ENCODE data around the gene PGAM4. TPM values are rescaled to one million over a fixed set of nuclear protein-coding genes. Genes with fewer than 3 reads are reported as not detected.
"Not testable (repeated sequence)": the region's sequence is repeated elsewhere in the genome, so short reads cannot be mapped to it uniquely, and the experiment has no call there.

The PGAM4 gene
- total and polyA plus RNA-seq, 7 experiments from 2014 or later, result 0.85 TPM; not detected in 6

GRCh38 chrX:77936299-77936698 lies 33.1 kb downstream of the PGAM4 start:
- peaks cover 0 to 5% (median 0%) of the 10 kb centered on the region in 5 donors for H3K36me3 Mint-ChIP-seq
- Histone ChIP-seq H3K27me3 (ENCODE audit: control insufficient read depth in 2 of 2, insufficient read depth in 2 of 2, low read length in 2 of 2) (no peaks in the 10 kb centered on the region), H3K4me1 (ENCODE audit: control insufficient read depth in 2 of 2, insufficient read depth in 2 of 2, low read length in 2 of 2) (no peaks in the 10 kb centered on the region), H3K4me3 (ENCODE audit: low read length) (no peak overlapping the region), H3K36me3 (ENCODE audit: control insufficient read depth in 2 of 3, insufficient read depth in 3 of 3, low read length in 3 of 3) (no peaks in the 10 kb centered on the region), H3K27ac (ENCODE audit: low read depth, low read length) (no peak overlapping the region), H3K9me3 (ENCODE audit: control insufficient read depth in 2 of 3, low read length in 3 of 3) (no peaks in the 10 kb centered on the region)
- H3K9me3 Mint-ChIP-seq, result no peaks in the 10 kb centered on the region
- ATAC-seq, result no peak
- H3K4me1 Mint-ChIP-seq, result peaks cover 0 to 8% (median 0%) of the 10 kb centered on the region in 7 donors
- H3K4me3 Mint-ChIP-seq, result no peak overlapping the region
- no peaks in the 10 kb centered on the region for H3K27me3 Mint-ChIP-seq
- ChIA-PET CTCF (no interaction called here), POLR2A (no interaction called here)
- intact Hi-C loops (cut with micrococcal nuclease), result no loop called here
- DNase-seq, result no peak
- peak overlapping the region in 1 of 9 donors; percentile 57 for H3K27ac Mint-ChIP-seq

- intact Hi-C loops (cut with micrococcal nuclease), result no loop called here
Measured at GRCh38 chrX:77935886-77936285, 33.6 kb downstream of the PGAM4 start.

GRCh38 chrX:77930581-77930980 lies 38.9 kb downstream of the PGAM4 start:
- Mint-ChIP-seq H3K9me3 (no peaks in the 10 kb centered on the region), H3K27me3 (no peaks in the 10 kb centered on the region), H3K36me3 (peaks cover 0 to 14% (median 5%) of the 10 kb centered on the region in 5 donors), H3K27ac (no peak overlapping the region), H3K4me3 (no peak overlapping the region), H3K4me1 (peaks cover 0 to 8% (median 3%) of the 10 kb centered on the region in 7 donors)
- CTCF ChIA-PET, result no interaction called here
- H3K27ac ChIP-seq (ENCODE audit: low read depth, low read length), result no peak overlapping the region
- no peaks in the 10 kb centered on the region for H3K27me3 ChIP-seq (ENCODE audit: control insufficient read depth in 2 of 2, insufficient read depth in 2 of 2, low read length in 2 of 2)
- no peak overlapping the region for H3K4me3 ChIP-seq (ENCODE audit: low read length)
- intact Hi-C loops (cut with micrococcal nuclease), result no loop called here
- H3K9me3 ChIP-seq (ENCODE audit: control insufficient read depth in 2 of 3, low read length in 3 of 3), result no peaks in the 10 kb centered on the region
- H3K36me3 ChIP-seq (ENCODE audit: control insufficient read depth in 2 of 3, insufficient read depth in 3 of 3, low read length in 3 of 3), result no peaks in the 10 kb centered on the region
- POLR2A ChIA-PET, result no interaction called here
- H3K4me1 ChIP-seq (ENCODE audit: control insufficient read depth in 2 of 2, insufficient read depth in 2 of 2, low read length in 2 of 2), result no peaks in the 10 kb centered on the region
- no peak for DNase-seq
- ATAC-seq, result no peak

More at GRCh38 chrX:77935886-77936285, 33.6 kb downstream of the PGAM4 start:
- Histone ChIP-seq H3K4me1 (ENCODE audit: control insufficient read depth in 2 of 2, insufficient read depth in 2 of 2, low read length in 2 of 2) (no peaks in the 10 kb centered on the region), H3K27me3 (ENCODE audit: control insufficient read depth in 2 of 2, insufficient read depth in 2 of 2, low read length in 2 of 2) (no peaks in the 10 kb centered on the region), H3K36me3 (ENCODE audit: control insufficient read depth in 2 of 3, insufficient read depth in 3 of 3, low read length in 3 of 3) (no peaks in the 10 kb centered on the region), H3K27ac (ENCODE audit: low read depth, low read length) (no peak overlapping the region), H3K4me3 (ENCODE audit: low read length) (no peak overlapping the region), H3K9me3 (ENCODE audit: control insufficient read depth in 2 of 3, low read length in 3 of 3) (no peaks in the 10 kb centered on the region)
- ATAC-seq, result no peak
- peaks cover 0 to 8% (median 0%) of the 10 kb centered on the region in 7 donors for H3K4me1 Mint-ChIP-seq
- ChIA-PET POLR2A (no interaction called here), CTCF (no interaction called here)
- peak overlapping the region in 1 of 9 donors; percentile 57 for H3K27ac Mint-ChIP-seq
- DNase-seq, result no peak
- H3K27me3 Mint-ChIP-seq, result no peaks in the 10 kb centered on the region
- H3K4me3 Mint-ChIP-seq, result no peak overlapping the region
- H3K36me3 Mint-ChIP-seq, result peaks cover 0 to 5% (median 0%) of the 10 kb centered on the region in 5 donors
- no peaks in the 10 kb centered on the region for H3K9me3 Mint-ChIP-seq

GRCh38 chrX:77925764-77926163 lies 43.7 kb downstream of the PGAM4 start:
- Mint-ChIP-seq H3K4me3 (peak overlapping the region in 1 of 10 donors; percentile 44), H3K4me1 (peaks cover 4 to 20% (median 12%) of the 10 kb centered on the region in 7 donors), H3K27ac (no peak overlapping the region), H3K27me3 (no peaks in the 10 kb centered on the region), H3K36me3 (peaks cover 0 to 14% (median 5%) of the 10 kb centered on the region in 5 donors), H3K9me3 (peaks cover 0 to 2% (median 0%) of the 10 kb centered on the region in 11 donors)
- Histone ChIP-seq H3K4me1 (ENCODE audit: control insufficient read depth in 2 of 2, insufficient read depth in 2 of 2, low read length in 2 of 2) (no peaks in the 10 kb centered on the region), H3K9me3 (ENCODE audit: control insufficient read depth in 2 of 3, low read length in 3 of 3) (no peaks in the 10 kb centered on the region), H3K36me3 (ENCODE audit: control insufficient read depth in 2 of 3, insufficient read depth in 3 of 3, low read length in 3 of 3) (no peaks in the 10 kb centered on the region), H3K4me3 (ENCODE audit: low read length) (no peak overlapping the region), H3K27me3 (ENCODE audit: control insufficient read depth in 2 of 2, insufficient read depth in 2 of 2, low read length in 2 of 2) (no peaks in the 10 kb centered on the region), H3K27ac (ENCODE audit: low read depth, low read length) (no peak overlapping the region)
- ChIA-PET CTCF (interaction anchor here (0.7 kb wide), 1 partner anchor 97 kb away, joined by 3 read pairs; no protein-coding TSS in a partner anchor), POLR2A (no interaction called here)
- DNase-seq, result no peak
- intact Hi-C loops (cut with micrococcal nuclease), result no loop called here
- no peak for ATAC-seq

- no peaks in the 10 kb centered on the region for H3K36me3 ChIP-seq (ENCODE audit: control insufficient read depth in 2 of 3, insufficient read depth in 3 of 3, low read length in 3 of 3)
- H3K27ac ChIP-seq (ENCODE audit: low read depth, low read length), result no peak overlapping the region
- Mint-ChIP-seq H3K4me1 (peaks cover 6 to 20% (median 10%) of the 10 kb centered on the region in 7 donors), H3K9me3 (peaks cover 0 to 2% (median 0%) of the 10 kb centered on the region in 11 donors), H3K36me3 (peaks cover 0 to 8% (median 0%) of the 10 kb centered on the region in 5 donors), H3K27ac (no peak overlapping the region), H3K4me3 (no peak overlapping the region), H3K27me3 (no peaks in the 10 kb centered on the region)
- ChIA-PET CTCF (no interaction called here), POLR2A (no interaction called here)
- ATAC-seq (no peak), DNase-seq (no peak)
- no peak overlapping the region for H3K4me3 ChIP-seq (ENCODE audit: low read length)
- no peaks in the 10 kb centered on the region for H3K9me3 ChIP-seq (ENCODE audit: control insufficient read depth in 2 of 3, low read length in 3 of 3)
- H3K27me3 ChIP-seq (ENCODE audit: control insufficient read depth in 2 of 2, insufficient read depth in 2 of 2, low read length in 2 of 2), result no peaks in the 10 kb centered on the region
- intact Hi-C loops (cut with micrococcal nuclease), result no loop called here
- no peaks in the 10 kb centered on the region for H3K4me1 ChIP-seq (ENCODE audit: control insufficient read depth in 2 of 2, insufficient read depth in 2 of 2, low read length in 2 of 2)
Measured at GRCh38 chrX:77924320-77924859, 45.0 kb downstream of the PGAM4 start.

- H3K4me3 ChIP-seq (ENCODE audit: low read length), result no peak overlapping the region
- peaks cover 6 to 26% (median 12%) of the 10 kb centered on the region in 7 donors for H3K4me1 Mint-ChIP-seq
Measured at GRCh38 chrX:77922787-77923186, 46.7 kb downstream of the PGAM4 start.

GRCh38 chrX:77919370-77919769 lies 50.1 kb downstream of the PGAM4 start:
- H3K9me3 Mint-ChIP-seq; ATAC-seq; DNase-seq; H3K27ac ChIP-seq (ENCODE audit: low read depth, low read length); CTCF ChIA-PET; POLR2A ChIA-PET; H3K4me3 ChIP-seq (ENCODE audit: low read length); H3K9me3 ChIP-seq (ENCODE audit: control insufficient read depth in 2 of 3, low read length in 3 of 3); H3K27me3 ChIP-seq (ENCODE audit: control insufficient read depth in 2 of 2, insufficient read depth in 2 of 2, low read length in 2 of 2); H3K4me1 ChIP-seq (ENCODE audit: control insufficient read depth in 2 of 2, insufficient read depth in 2 of 2, low read length in 2 of 2); H3K27me3 Mint-ChIP-seq; H3K36me3 ChIP-seq (ENCODE audit: control insufficient read depth in 2 of 3, insufficient read depth in 3 of 3, low read length in 3 of 3); H3K36me3 Mint-ChIP-seq; H3K4me3 Mint-ChIP-seq: not testable (repeated sequence)
- intact Hi-C loops (cut with micrococcal nuclease), result loop anchor here (10.0 kb wide), 3 partner anchors 595 to 1745 kb away; partner anchors contain the start of gene PBDC1 (in 1 of the 2)
- Mint-ChIP-seq H3K27ac (peak overlapping the region in 3 of 9 donors; percentile 13 to 62 (median 41)), H3K4me1 (peaks cover 18 to 44% (median 31%) of the 10 kb centered on the region in 7 donors)

More at GRCh38 chrX:77922787-77923186, 46.7 kb downstream of the PGAM4 start:
- ChIA-PET CTCF (no interaction called here), POLR2A (no interaction called here)
- Histone ChIP-seq H3K4me1 (ENCODE audit: control insufficient read depth in 2 of 2, insufficient read depth in 2 of 2, low read length in 2 of 2) (no peaks in the 10 kb centered on the region), H3K27ac (ENCODE audit: low read depth, low read length) (no peak overlapping the region), H3K9me3 (ENCODE audit: control insufficient read depth in 2 of 3, low read length in 3 of 3) (no peaks in the 10 kb centered on the region), H3K27me3 (ENCODE audit: control insufficient read depth in 2 of 2, insufficient read depth in 2 of 2, low read length in 2 of 2) (no peaks in the 10 kb centered on the region), H3K36me3 (ENCODE audit: control insufficient read depth in 2 of 3, insufficient read depth in 3 of 3, low read length in 3 of 3) (no peaks in the 10 kb centered on the region)
- no peak overlapping the region for H3K4me3 Mint-ChIP-seq
- DNase-seq (no peak), ATAC-seq (no peak)
- peak overlapping the region in 1 of 9 donors; percentile 29 for H3K27ac Mint-ChIP-seq
- H3K9me3 Mint-ChIP-seq, result peaks cover 0 to 2% (median 0%) of the 10 kb centered on the region in 11 donors
- peaks cover 0 to 6% (median 0%) of the 10 kb centered on the region in 5 donors for H3K36me3 Mint-ChIP-seq
- no peaks in the 10 kb centered on the region for H3K27me3 Mint-ChIP-seq
- intact Hi-C loops (cut with micrococcal nuclease), result no loop called here

Measured in naive thymus-derived CD4-positive, alpha-beta T cell (primary cell).